HL-60 (cell line): ENCODE measurements around the gene CDYL2.

Experiments
- POLR2AphosphoS5 ChIP-seq: IDR thresholded peaks from 2 replicates; pipeline ENCODE4 v1.6.1; 2012; ENCODE audit warnings: low read depth
- TF ChIP-seq, protein P1 (sequence below): IDR thresholded peaks from one replicate; pipeline ENCODE4 v1.5.1; 2011; ENCODE audit warnings: low read length, control low read depth, inconsistent platforms; ENCODE audit not compliant: insufficient read depth
- TF ChIP-seq, protein P2 (sequence below): IDR thresholded peaks from 2 replicates; pipeline ENCODE4 v1.6.1; 2012; ENCODE audit warnings: low read depth; ENCODE audit not compliant: insufficient replicate concordance

DNA sequence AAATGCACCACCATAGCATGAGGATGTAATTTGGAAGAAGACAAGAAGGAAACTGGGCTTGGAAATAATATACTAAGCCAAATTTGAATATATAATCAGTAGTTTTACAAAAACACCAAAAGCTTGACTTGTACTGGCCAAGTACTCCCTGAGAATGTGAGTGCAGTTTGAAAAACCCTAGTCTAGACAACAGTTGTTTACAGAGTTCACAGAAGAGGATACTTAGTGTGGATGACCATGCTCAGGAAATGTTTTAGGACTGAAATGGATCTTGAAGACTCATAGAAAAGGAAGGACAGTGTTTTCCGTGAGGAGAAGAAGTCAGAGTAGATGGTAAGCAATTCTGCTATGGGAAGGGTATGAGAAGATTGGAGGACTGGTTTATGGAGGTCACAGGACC is 1.9 kb upstream of the CDYL2 start:
- TF ChIP-seq, protein P1, sequence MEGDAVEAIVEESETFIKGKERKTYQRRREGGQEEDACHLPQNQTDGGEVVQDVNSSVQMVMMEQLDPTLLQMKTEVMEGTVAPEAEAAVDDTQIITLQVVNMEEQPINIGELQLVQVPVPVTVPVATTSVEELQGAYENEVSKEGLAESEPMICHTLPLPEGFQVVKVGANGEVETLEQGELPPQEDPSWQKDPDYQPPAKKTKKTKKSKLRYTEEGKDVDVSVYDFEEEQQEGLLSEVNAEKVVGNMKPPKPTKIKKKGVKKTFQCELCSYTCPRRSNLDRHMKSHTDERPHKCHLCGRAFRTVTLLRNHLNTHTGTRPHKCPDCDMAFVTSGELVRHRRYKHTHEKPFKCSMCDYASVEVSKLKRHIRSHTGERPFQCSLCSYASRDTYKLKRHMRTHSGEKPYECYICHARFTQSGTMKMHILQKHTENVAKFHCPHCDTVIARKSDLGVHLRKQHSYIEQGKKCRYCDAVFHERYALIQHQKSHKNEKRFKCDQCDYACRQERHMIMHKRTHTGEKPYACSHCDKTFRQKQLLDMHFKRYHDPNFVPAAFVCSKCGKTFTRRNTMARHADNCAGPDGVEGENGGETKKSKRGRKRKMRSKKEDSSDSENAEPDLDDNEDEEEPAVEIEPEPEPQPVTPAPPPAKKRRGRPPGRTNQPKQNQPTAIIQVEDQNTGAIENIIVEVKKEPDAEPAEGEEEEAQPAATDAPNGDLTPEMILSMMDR: no peak
- no peak for TF ChIP-seq POLR2AphosphoS5
- TF ChIP-seq, protein P2, sequence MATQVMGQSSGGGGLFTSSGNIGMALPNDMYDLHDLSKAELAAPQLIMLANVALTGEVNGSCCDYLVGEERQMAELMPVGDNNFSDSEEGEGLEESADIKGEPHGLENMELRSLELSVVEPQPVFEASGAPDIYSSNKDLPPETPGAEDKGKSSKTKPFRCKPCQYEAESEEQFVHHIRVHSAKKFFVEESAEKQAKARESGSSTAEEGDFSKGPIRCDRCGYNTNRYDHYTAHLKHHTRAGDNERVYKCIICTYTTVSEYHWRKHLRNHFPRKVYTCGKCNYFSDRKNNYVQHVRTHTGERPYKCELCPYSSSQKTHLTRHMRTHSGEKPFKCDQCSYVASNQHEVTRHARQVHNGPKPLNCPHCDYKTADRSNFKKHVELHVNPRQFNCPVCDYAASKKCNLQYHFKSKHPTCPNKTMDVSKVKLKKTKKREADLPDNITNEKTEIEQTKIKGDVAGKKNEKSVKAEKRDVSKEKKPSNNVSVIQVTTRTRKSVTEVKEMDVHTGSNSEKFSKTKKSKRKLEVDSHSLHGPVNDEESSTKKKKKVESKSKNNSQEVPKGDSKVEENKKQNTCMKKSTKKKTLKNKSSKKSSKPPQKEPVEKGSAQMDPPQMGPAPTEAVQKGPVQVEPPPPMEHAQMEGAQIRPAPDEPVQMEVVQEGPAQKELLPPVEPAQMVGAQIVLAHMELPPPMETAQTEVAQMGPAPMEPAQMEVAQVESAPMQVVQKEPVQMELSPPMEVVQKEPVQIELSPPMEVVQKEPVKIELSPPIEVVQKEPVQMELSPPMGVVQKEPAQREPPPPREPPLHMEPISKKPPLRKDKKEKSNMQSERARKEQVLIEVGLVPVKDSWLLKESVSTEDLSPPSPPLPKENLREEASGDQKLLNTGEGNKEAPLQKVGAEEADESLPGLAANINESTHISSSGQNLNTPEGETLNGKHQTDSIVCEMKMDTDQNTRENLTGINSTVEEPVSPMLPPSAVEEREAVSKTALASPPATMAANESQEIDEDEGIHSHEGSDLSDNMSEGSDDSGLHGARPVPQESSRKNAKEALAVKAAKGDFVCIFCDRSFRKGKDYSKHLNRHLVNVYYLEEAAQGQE: no peak
